HepG2 (cell line): ENCODE results near the gene RPL41. TPM values are rescaled to one million over a fixed set of nuclear protein-coding genes. Genes with fewer than 3 reads are reported as not detected.

Source experiments
- ARNTL ChIP-seq: sonication (generic); formaldehyde crosslinking; IDR thresholded peaks from 2 replicates; pipeline ENCODE4 v1.4.0; 2020; ENCODE audit warnings: mild to moderate bottlenecking, missing genetic modification reagents
- ATF4 ChIP-seq, 2 experiments: fragments of 450-650 bp in 1 of 2; sonication (generic) in 1 of 2; formaldehyde crosslinking; IDR thresholded peaks; 2 replicates each; pipeline versions ENCODE4 v1.5.0 to v1.8.0; 2020 to 2022; ENCODE audit warnings: mild to moderate bottlenecking in 1 of 2, missing genetic modification reagents in 1 of 2
- FOXA3 ChIP-seq: IDR thresholded peaks from 2 replicates; pipeline ENCODE4 v1.6.1; 2016; ENCODE audit warnings: missing genetic modification reagents, missing compliant biosample characterization
- GATAD1 ChIP-seq: IDR thresholded peaks from 2 replicates; pipeline ENCODE4 v1.6.1; 2016; ENCODE audit warnings: missing genetic modification reagents, missing compliant biosample characterization
- MTA1 ChIP-seq: sonication (generic); formaldehyde crosslinking; IDR thresholded peaks from 2 replicates; pipeline ENCODE4 v1.4.0; 2020; ENCODE audit warnings: missing genetic modification reagents, mild to moderate bottlenecking, borderline replicate concordance
- PAXIP1 ChIP-seq: sonication (generic); formaldehyde crosslinking; conservative IDR thresholded peaks from 2 replicates; pipeline ENCODE4 v1.4.0; 2020; ENCODE audit warnings: mild to moderate bottlenecking, missing genetic modification reagents, moderate library complexity
- PPARG ChIP-seq: conservative IDR thresholded peaks from 2 replicates; pipeline ENCODE4 v1.6.1; 2016; ENCODE audit warnings: missing biosample characterization, missing genetic modification reagents
- PRDM15 ChIP-seq: sonication (generic); formaldehyde crosslinking; IDR thresholded peaks from 2 replicates; pipeline ENCODE4 v1.4.0; 2020; ENCODE audit warnings: missing genetic modification reagents
- RELA ChIP-seq: sonication (generic); formaldehyde crosslinking; IDR thresholded peaks from 2 replicates; pipeline ENCODE4 v1.4.0; 2020; ENCODE audit warnings: missing genetic modification reagents
- SMC3 ChIP-seq: IDR thresholded peaks from 2 replicates; pipeline ENCODE4 v1.6.1; 2011; ENCODE audit warnings: low read length, improper control_type of control experiment
- ZBTB20 ChIP-seq: sonication (generic); formaldehyde crosslinking; IDR thresholded peaks from 2 replicates; pipeline ENCODE4 v1.8.1; 2023; ENCODE audit warnings: missing genetic modification reagents, low read depth, mild to moderate bottlenecking, borderline replicate concordance
- ZBTB46 ChIP-seq: sonication (generic); formaldehyde crosslinking; IDR thresholded peaks from 2 replicates; pipeline ENCODE4 v1.4.0; 2020; ENCODE audit warnings: mild to moderate bottlenecking, missing genetic modification reagents, borderline replicate concordance
- ZNF12 ChIP-seq: sonication (generic); formaldehyde crosslinking; IDR thresholded peaks from 2 replicates; pipeline ENCODE4 v1.5.0; 2020; ENCODE audit warnings: missing genetic modification reagents
- ZNF24 ChIP-seq: fragments of 450-650 bp; IDR thresholded peaks from 2 replicates; pipeline ENCODE4 v1.6.1; 2017; ENCODE audit warnings: antibody characterized with exemption, mild to moderate bottlenecking
- ZNF335 ChIP-seq: sonication (generic); formaldehyde crosslinking; IDR thresholded peaks from 2 replicates; pipeline ENCODE4 v1.4.0; 2020; ENCODE audit warnings: missing genetic modification reagents
- ZNF383 ChIP-seq: sonication (generic); formaldehyde crosslinking; IDR thresholded peaks from 2 replicates; pipeline ENCODE4 v1.4.0; 2020; ENCODE audit warnings: missing genetic modification reagents, mild to moderate bottlenecking, borderline replicate concordance
- ZNF607 ChIP-seq: sonication (generic); formaldehyde crosslinking; IDR thresholded peaks from 2 replicates; pipeline ENCODE4 v1.5.1; 2020; ENCODE audit warnings: missing genetic modification reagents, mild to moderate bottlenecking, borderline replicate concordance
- polyA plus RNA-seq, 8 experiments: library from polyadenylated mRNA; depleted of rRNA in 3 of 8; stranded (reverse) in 7 of 8; unstranded in 1 of 8; fragments of >200 nt; fragmentation: Illumina TruSeq in 4 of 8; extraction: Trizol in 4 of 8; gene quantifications; 2 replicates each; pipeline versions ENCODE4 v1.2.1 to v1.2.3, GENCODE V29; 2011 to 2016; ENCODE audit warnings: low read depth in 4 of 8, missing spikeins in 1 of 8, mixed read lengths in 1 of 8; ENCODE audit not compliant: insufficient read depth in 1 of 8
- total RNA-seq, 5 experiments: library from RNA; depleted of rRNA; stranded (reverse); fragments of >200 nt; fragmentation: Illumina TruSeq; extraction: Trizol; gene quantifications; 2 replicates each; pipeline ENCODE4 v1.2.3, GENCODE V29; 2016; ENCODE audit warnings: low read depth in 1 of 5

Gene RPL41
- total and polyA plus RNA-seq, 2 of the 13 experiments (the other 11 are each of a cell fraction or from before 2014, with no cell fraction given): 4,012 to 7,670 TPM

GRCh38 chr12:56127888-56128669, 11.6 kb downstream of the RPL41 start, which contains the start of gene ESYT1 (continued):
- TF ChIP-seq PAXIP1 (CRISPR knock-in tag) (peak; percentile 36), ARNTL (CRISPR knock-in tag) (peak; percentile 94), FOXA3 (CRISPR knock-in tag) (0 out of 2 replicates have a peak, but pooled peaks have one; percentile 20), PRDM15 (CRISPR knock-in tag) (no peak), SMC3 (no peak), ZNF335 (CRISPR knock-in tag) (peak; percentile 38; the same call in 1 of the 2 replicates), ZBTB46 (CRISPR knock-in tag) (0 out of 2 replicates have a peak, but pooled peaks have one; percentile 75), ATF4 (CRISPR knock-in tag; IDR thresholded peaks at IDR 0.05) (0 out of 4 replicates have a peak, but pooled peaks of 1 of the 2 experiments have one; percentile 17), ZNF24 (no peak), ZNF12 (CRISPR knock-in tag) (no peak), PPARG (CRISPR knock-in tag) (0 out of 2 replicates have a peak, but pooled peaks have one; percentile 36), ZBTB20 (CRISPR knock-in tag) (peak; percentile 19; the same call in 1 of the 2 replicates), ZNF383 (CRISPR knock-in tag) (0 out of 2 replicates have a peak, but pooled peaks have one; percentile 13), RELA (0 out of 2 replicates have a peak, but pooled peaks have one; percentile 57), ZNF607 (peak; percentile 47; the same call in 1 of the 2 replicates), GATAD1 (CRISPR knock-in tag) (peak; percentile 39), MTA1 (CRISPR knock-in tag) (peak; percentile 30; the same call in 1 of the 2 replicates)
